NB4 (cell line): Measurements from ENCODE around the gene CRAT.
A peak's percentile ranks its signal among the peaks of the same experiment; 100 is the strongest.
"Not testable (repeated sequence)": the region's sequence is repeated elsewhere in the genome, so short reads cannot be mapped to it uniquely, and the experiment has no call there.

Experiments used
- DNase-seq: peaks from one replicate; pipeline ENCODE4 v3.0.0; 2010; ENCODE audit warnings: low read depth
- H3K4me3 ChIP-seq: one replicate; pipeline ENCODE4 v1.5.1; 2011; ENCODE audit warnings: mild to moderate bottlenecking, low read depth, low read length, moderate library complexity
- MYC ChIP-seq: IDR thresholded peaks from 2 replicates; pipeline ENCODE4 v1.6.1; 2011; ENCODE audit warnings: low read depth, low read length
- POLR2A ChIP-seq: IDR thresholded peaks from 2 replicates; pipeline ENCODE4 v1.6.1; 2011; ENCODE audit warnings: mild to moderate bottlenecking; ENCODE audit not compliant: insufficient read length; ENCODE audit errors: extremely low read depth
- TF ChIP-seq, protein P1 (sequence below): IDR thresholded peaks from 2 replicates; pipeline ENCODE4 v1.6.1; 2011; ENCODE audit warnings: low read depth, low read length
- TF ChIP-seq, protein P2 (sequence below): IDR thresholded peaks from one replicate; pipeline ENCODE4 v1.5.1; 2012; ENCODE audit warnings: low read depth, low read length

Gene CRAT

DNA sequence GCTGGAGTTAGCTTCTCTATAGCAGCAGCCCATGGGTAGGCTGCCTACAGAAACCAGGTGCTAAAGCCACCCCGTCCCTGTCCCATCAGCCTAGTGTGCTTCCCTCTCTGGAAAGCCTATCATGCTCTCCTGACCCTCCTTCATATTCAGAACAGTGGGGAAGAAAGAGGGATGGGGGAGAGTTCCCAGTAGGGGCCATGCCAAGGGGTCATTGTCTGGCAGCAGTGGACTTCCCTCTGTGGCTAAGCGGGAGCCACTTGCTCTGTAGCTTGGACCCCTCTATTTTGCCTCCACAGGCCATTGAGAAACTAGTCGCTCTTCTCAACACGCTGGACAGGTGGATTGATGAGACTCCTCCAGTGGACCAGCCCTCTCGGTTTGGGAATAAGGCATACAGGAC lies 18.1 kb upstream of the CRAT start:
- no peak overlapping the region for H3K4me3 ChIP-seq
- TF ChIP-seq POLR2A (no peak), MYC (no peak)
- TF ChIP-seq, protein P1, sequence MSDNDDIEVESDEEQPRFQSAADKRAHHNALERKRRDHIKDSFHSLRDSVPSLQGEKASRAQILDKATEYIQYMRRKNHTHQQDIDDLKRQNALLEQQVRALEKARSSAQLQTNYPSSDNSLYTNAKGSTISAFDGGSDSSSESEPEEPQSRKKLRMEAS, result no peak
- TF ChIP-seq, protein P2, sequence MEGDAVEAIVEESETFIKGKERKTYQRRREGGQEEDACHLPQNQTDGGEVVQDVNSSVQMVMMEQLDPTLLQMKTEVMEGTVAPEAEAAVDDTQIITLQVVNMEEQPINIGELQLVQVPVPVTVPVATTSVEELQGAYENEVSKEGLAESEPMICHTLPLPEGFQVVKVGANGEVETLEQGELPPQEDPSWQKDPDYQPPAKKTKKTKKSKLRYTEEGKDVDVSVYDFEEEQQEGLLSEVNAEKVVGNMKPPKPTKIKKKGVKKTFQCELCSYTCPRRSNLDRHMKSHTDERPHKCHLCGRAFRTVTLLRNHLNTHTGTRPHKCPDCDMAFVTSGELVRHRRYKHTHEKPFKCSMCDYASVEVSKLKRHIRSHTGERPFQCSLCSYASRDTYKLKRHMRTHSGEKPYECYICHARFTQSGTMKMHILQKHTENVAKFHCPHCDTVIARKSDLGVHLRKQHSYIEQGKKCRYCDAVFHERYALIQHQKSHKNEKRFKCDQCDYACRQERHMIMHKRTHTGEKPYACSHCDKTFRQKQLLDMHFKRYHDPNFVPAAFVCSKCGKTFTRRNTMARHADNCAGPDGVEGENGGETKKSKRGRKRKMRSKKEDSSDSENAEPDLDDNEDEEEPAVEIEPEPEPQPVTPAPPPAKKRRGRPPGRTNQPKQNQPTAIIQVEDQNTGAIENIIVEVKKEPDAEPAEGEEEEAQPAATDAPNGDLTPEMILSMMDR, result no peak
- DNase-seq, result no peak

DNA sequence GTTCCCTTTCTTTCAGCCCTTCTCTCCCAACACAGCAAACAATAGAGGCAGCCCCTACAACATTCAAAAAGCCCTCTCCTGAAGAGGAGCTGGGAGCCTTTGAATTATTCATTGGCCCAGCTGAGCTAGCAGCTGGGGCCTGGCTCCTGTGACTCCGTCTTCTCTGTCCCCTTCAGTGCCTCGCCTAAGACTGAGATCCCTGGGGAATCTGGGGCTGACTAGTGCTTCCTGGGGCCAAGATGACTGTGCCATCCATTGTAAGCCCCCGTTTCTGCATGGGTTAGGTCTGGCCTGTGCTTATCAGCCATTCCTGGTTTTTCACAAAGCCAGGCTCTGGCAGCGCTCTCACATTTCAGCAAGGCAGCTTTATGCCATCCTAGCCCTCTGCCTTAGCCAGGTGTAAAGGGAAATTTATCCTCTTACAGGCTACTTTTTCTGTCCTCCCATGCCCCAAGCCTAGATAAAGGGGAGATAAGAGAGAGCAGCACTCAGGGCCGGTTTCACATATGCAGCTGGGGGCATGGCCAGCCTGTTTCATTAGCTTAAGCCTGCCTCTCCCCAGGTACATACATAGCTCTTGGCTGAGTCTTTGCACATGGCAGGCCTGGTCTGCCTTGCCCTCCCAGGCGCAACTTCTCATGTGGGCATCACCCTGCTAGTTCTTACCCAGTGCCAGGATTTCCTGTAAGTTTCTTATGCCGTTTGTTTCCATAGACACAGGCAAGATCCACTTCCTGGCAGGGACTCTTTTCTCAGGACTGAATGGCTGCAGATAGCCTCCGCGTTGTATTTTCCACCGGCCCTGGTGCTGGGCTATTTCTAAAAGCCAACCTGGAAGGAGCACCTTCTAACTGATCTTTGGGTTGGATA lies 16.4 kb upstream of the CRAT start:
- H3K4me3 ChIP-seq, result no peak overlapping the region
- TF ChIP-seq, protein P2, result no peak
- TF ChIP-seq, protein P1, result no peak
- no peak for TF ChIP-seq POLR2A
- no peak for TF ChIP-seq MYC
- peak; percentile 45 for DNase-seq

DNA sequence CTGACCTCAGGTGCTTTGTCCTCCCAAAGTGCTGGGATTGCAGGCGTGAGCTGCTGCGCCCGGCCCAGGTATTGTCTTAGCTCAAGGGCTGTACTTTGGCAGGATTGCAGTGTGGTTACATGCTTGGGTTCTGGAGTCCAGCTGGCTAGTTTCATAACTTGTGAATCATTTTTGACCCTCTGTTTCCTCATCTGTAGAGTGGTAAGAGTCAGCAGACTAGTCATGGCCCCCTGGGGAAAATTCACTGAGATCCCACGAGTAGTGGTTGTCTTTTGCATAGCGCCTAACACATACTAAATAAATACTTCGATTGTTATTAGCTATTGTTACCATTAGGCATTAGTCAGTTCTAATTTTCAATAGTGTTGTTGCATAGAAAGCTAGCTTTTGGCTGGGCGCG lies 14.9 kb upstream of the CRAT start:
- DNase-seq, result peak; percentile 90
- TF ChIP-seq MYC (no peak), POLR2A (no peak)
- TF ChIP-seq, protein P2, result no peak
- TF ChIP-seq, protein P1, result no peak
- no peak overlapping the region for H3K4me3 ChIP-seq

DNA sequence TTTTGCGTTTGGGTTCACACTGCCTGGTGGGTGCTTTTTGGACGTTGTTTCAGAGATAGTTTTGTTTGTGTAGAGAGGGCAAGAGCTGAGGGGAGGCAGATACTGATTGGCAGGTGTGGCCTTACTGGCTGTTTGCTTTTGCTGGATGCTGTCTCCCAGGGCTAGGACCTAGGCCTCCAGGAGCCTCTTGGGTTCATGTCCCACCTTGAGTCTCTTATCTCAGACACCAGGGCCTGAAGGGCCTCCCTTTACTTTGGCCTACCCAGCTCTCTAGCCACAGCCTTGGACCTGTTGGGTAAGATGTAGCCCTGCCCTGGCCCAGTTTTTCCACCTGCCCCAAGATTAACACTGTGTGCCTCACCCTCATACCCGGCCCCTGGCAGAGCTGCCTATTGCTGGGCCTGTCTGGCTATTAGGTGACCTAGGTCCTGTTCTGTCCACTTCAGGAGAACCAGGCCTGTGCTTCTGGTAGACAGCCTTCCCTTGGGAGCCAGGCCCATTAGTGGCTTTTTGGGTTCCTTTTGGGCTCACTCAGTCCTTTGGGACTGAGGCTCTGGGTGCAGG lies 14.0 kb upstream of the CRAT start:
- TF ChIP-seq, protein P2, result no peak
- no peak for TF ChIP-seq POLR2A
- TF ChIP-seq MYC, result no peak
- TF ChIP-seq, protein P1, result no peak
- DNase-seq, result no peak
- no peak overlapping the region for H3K4me3 ChIP-seq

DNA sequence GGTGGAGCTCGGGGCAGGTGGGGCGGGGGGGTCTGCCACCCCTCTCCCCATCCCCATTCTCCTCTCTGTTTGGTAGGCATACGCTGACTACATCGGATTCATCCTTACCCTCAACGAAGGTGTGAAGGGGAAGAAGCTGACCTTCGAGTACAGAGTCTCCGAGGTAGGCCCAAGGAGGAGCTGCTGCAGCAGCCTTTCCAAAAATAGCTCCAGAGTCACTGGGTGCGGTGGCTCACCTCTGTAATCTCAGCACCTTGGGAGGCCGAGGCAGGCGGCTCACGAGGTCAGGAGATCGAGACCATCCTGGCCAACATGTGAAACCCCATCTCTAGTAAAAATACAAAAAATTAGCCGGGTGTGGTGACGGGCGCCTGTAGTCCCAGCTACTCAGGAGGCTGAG lies 12.4 kb upstream of the CRAT start:
- not testable (repeated sequence) for DNase-seq

DNA sequence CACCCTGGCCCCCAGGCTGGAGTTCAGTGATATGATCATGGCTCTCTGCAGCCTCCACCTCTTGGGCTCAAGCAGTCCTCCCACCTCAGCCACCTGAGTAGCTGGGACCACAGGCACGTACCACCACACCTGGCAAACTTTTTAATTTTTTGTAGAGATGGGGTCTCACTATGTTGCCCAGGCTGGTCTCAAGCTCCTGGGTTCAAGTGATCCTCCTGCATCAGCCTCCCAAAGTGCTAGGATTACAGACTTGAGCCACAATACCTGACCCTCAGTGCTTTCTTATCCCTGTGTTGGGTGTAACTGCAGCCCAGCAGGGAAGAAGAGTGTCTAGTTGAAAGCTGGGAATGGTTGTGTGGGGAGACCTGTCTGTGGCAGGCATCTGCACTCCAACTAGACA lies 11.5 kb upstream of the CRAT start:
- TF ChIP-seq, protein P2, result no peak
- no peak for TF ChIP-seq POLR2A
- TF ChIP-seq, protein P1, result no peak
- no peak overlapping the region for H3K4me3 ChIP-seq
- DNase-seq, result no peak

More for the DNA sequence above, 12.4 kb upstream of the CRAT start:
- H3K4me3 ChIP-seq, result not testable (repeated sequence)
